OCI-LY1 (cell line): ENCODE data around the gene PCBP4.

Experiments
- H2AFZ ChIP-seq: fragments of 200-600 bp; sonication (generic), shearing (Covaris generic); 2 replicates; pipeline ENCODE4 v1.6.0; 2014; ENCODE audit warnings: antibody characterized with exemption, mild to moderate bottlenecking, low read length
- H3F3A ChIP-seq: fragments of 200-600 bp; sonication (generic), shearing (Covaris generic); 2 replicates; pipeline ENCODE4 v1.6.0; 2014; ENCODE audit warnings: mild to moderate bottlenecking, antibody characterized with exemption, low read length, moderate library complexity; ENCODE audit not compliant: insufficient read depth
- H3K27ac ChIP-seq: fragments of 200-600 bp; sonication (generic); 2 replicates; pipeline ENCODE4 v1.5.1; 2014; ENCODE audit warnings: low read length, mixed run types, mild to moderate bottlenecking, low read depth; ENCODE audit not compliant: poor library complexity, severe bottlenecking
- H3K27me3 ChIP-seq: fragments of 200-600 bp; sonication (generic); 2 replicates; pipeline ENCODE4 v1.6.0; 2014; ENCODE audit warnings: antibody characterized with exemption, mild to moderate bottlenecking, low read length, moderate library complexity; ENCODE audit not compliant: insufficient read depth
- H3K36me3 ChIP-seq: fragments of 200-600 bp; sonication (generic); 2 replicates; pipeline ENCODE4 v1.6.1; 2014; ENCODE audit warnings: mild to moderate bottlenecking, antibody characterized with exemption, low read length, moderate library complexity, mixed read lengths; ENCODE audit not compliant: insufficient read depth
- H3K4me1 ChIP-seq: fragments of 200-600 bp; sonication (generic); 2 replicates; pipeline ENCODE4 v1.5.1; 2014; ENCODE audit warnings: mild to moderate bottlenecking, low read length, moderate library complexity; ENCODE audit not compliant: insufficient read depth, severe bottlenecking
- H3K4me2 ChIP-seq: fragments of 200-600 bp; sonication (generic), shearing (Covaris generic); 2 replicates; pipeline ENCODE4 v1.6.1; 2014; ENCODE audit warnings: low read length
- H3K4me3 ChIP-seq: fragments of 200-600 bp; sonication (generic); 2 replicates; pipeline ENCODE4 v1.5.1; 2014; ENCODE audit warnings: low read length, low read depth, mild to moderate bottlenecking, mixed read lengths; ENCODE audit not compliant: poor library complexity, severe bottlenecking
- H3K79me2 ChIP-seq: fragments of 200-600 bp; shearing (Covaris generic); 2 replicates; pipeline ENCODE4 v1.6.1; 2016; ENCODE audit warnings: mixed run types, low read length, mixed read lengths; ENCODE audit not compliant: insufficient read depth
- H3K9ac ChIP-seq: fragments of 200-600 bp; sonication (generic), shearing (Covaris generic); 2 replicates; pipeline ENCODE4 v1.6.1; 2014; ENCODE audit warnings: mild to moderate bottlenecking, low read length, mixed read lengths
- H3K9me2 ChIP-seq: fragments of 200-600 bp; sonication (generic), shearing (Covaris generic); 2 replicates; pipeline ENCODE4 v1.6.1; 2014; ENCODE audit warnings: low read depth, mild to moderate bottlenecking, low read length, mixed read lengths
- H3K9me3 ChIP-seq: fragments of 200-600 bp; shearing (Covaris generic); 2 replicates; pipeline ENCODE4 v1.6.1; 2014; ENCODE audit warnings: low read length, mixed read lengths
- H4K20me1 ChIP-seq: fragments of 200-600 bp; sonication (generic), shearing (Covaris generic); 2 replicates; pipeline ENCODE4 v1.6.0; 2016; ENCODE audit warnings: mild to moderate bottlenecking, low read length; ENCODE audit not compliant: insufficient read depth
- EZH2 ChIP-seq: fragments of 200-600 bp; sonication (generic), shearing (Covaris generic); IDR thresholded peaks from 2 replicates; pipeline ENCODE4 v1.8.0; 2017; ENCODE audit warnings: borderline replicate concordance, mixed run types, mild to moderate bottlenecking, antibody characterized with exemption, low read length, moderate library complexity, mixed read lengths
- TF ChIP-seq, protein P1 (sequence below): fragments of 200-600 bp; sonication (generic), shearing (Covaris generic); IDR thresholded peaks from 2 replicates; pipeline ENCODE4 v1.5.1; 2017; ENCODE audit warnings: mild to moderate bottlenecking, antibody characterized with exemption, low read length, moderate library complexity, mixed read lengths

Gene PCBP4

DNA sequence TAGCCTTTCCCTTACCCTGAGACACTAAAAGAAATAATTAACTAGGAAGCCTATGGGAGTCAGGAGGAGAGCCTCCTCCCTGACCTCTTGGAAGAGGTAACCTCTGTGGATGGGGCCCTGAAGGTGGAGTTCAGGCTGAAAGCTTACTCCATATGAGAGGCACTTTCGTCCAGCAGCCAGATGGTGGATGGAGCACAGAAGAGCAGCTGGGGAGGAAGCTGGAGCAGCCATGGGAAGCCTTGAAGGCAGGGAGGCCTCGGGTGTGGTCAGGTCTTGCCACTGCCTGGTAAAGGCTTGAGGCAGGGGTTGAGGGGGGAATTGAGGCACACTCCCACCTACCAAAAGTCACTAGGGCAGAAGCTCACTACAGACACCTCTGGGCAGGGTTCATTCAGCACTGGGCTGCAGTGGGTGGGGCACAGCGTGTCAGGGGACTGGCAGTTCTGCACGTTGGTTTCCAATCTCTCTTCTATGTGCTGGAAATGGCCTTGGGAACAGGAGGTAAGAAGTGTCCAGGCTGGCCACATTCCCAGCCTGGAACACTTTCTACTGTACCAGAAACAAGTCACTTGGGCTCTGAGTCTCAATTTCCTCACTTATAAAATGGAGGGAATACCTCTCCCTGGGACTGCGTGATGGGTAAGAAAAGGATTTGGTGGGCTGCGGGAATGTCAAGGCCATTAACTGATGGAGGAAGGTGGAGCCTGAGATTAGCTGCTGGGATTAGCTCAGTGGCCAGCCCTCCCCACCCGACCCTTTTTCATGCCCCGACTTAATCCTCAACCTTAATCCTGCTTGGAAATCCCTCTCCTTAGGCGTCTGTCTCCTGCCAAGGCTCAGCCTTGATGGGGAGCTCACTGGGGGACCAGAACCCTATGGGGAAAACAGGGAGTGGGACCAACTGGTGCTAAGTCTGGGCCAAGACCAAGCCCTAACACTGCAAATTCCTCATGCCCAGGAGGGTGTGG is 5.4 kb downstream of the PCBP4 start:
- H2AFZ ChIP-seq: no peak overlapping the region
- no peak overlapping the region for H3K4me2 ChIP-seq
- H3K9me3 ChIP-seq: no peaks in the 10 kb centered on the region
- no peaks in the 10 kb centered on the region for H3F3A ChIP-seq
- no peak overlapping the region for H3K4me3 ChIP-seq
- H3K9ac ChIP-seq: no peak overlapping the region
- 0 out of 2 replicates have a peak, but pooled peaks cover 3% of the 10 kb centered on the region for H3K27me3 ChIP-seq
- peaks cover 2% of the 10 kb centered on the region for H3K4me1 ChIP-seq
- no peaks in the 10 kb centered on the region for H3K79me2 ChIP-seq
- H3K27ac ChIP-seq: no peak overlapping the region
- H3K36me3 ChIP-seq: no peaks in the 10 kb centered on the region
- TF ChIP-seq, protein P1, sequence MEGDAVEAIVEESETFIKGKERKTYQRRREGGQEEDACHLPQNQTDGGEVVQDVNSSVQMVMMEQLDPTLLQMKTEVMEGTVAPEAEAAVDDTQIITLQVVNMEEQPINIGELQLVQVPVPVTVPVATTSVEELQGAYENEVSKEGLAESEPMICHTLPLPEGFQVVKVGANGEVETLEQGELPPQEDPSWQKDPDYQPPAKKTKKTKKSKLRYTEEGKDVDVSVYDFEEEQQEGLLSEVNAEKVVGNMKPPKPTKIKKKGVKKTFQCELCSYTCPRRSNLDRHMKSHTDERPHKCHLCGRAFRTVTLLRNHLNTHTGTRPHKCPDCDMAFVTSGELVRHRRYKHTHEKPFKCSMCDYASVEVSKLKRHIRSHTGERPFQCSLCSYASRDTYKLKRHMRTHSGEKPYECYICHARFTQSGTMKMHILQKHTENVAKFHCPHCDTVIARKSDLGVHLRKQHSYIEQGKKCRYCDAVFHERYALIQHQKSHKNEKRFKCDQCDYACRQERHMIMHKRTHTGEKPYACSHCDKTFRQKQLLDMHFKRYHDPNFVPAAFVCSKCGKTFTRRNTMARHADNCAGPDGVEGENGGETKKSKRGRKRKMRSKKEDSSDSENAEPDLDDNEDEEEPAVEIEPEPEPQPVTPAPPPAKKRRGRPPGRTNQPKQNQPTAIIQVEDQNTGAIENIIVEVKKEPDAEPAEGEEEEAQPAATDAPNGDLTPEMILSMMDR: no peak
- no peak for TF ChIP-seq EZH2
- H4K20me1 ChIP-seq: no peaks in the 10 kb centered on the region
- H3K9me2 ChIP-seq: no peaks in the 10 kb centered on the region

GRCh38 chr3:51961011-51961410 is 6.2 kb downstream of the PCBP4 start:
- Histone ChIP-seq H3K36me3 (no peaks in the 10 kb centered on the region), H3K9me2 (no peaks in the 10 kb centered on the region), H3K4me3 (no peak overlapping the region), H3K9me3 (no peaks in the 10 kb centered on the region), H4K20me1 (no peaks in the 10 kb centered on the region), H2AFZ (no peak overlapping the region), H3K4me2 (no peak overlapping the region), H3K4me1 (peaks cover 9% of the 10 kb centered on the region), H3K79me2 (no peaks in the 10 kb centered on the region), H3K27ac (no peak overlapping the region), H3K9ac (no peak overlapping the region), H3K27me3 (0 out of 2 replicates have a peak, but pooled peaks cover 3% of the 10 kb centered on the region), H3F3A (no peaks in the 10 kb centered on the region)
- no peak for TF ChIP-seq EZH2
- TF ChIP-seq, protein P1: no peak

GRCh38 chr3:51960386-51960785 is 6.9 kb downstream of the PCBP4 start:
- H3K9me3 ChIP-seq: no peaks in the 10 kb centered on the region
- no peak overlapping the region for H3K4me2 ChIP-seq
- no peaks in the 10 kb centered on the region for H3F3A ChIP-seq
- H3K27me3 ChIP-seq: 0 out of 2 replicates have a peak, but pooled peaks cover 3% of the 10 kb centered on the region
- H2AFZ ChIP-seq: no peak overlapping the region
- no peaks in the 10 kb centered on the region for H4K20me1 ChIP-seq
- H3K4me3 ChIP-seq: no peak overlapping the region
- H3K9ac ChIP-seq: no peak overlapping the region
- TF ChIP-seq, protein P1: no peak
- no peak for TF ChIP-seq EZH2
- H3K9me2 ChIP-seq: no peaks in the 10 kb centered on the region
- H3K27ac ChIP-seq: no peak overlapping the region
- no peaks in the 10 kb centered on the region for H3K36me3 ChIP-seq
- no peaks in the 10 kb centered on the region for H3K79me2 ChIP-seq
- H3K4me1 ChIP-seq: peaks cover 9% of the 10 kb centered on the region
